ENCODE results near the gene ZBED5. TPM values are rescaled to one million over a fixed set of nuclear protein-coding genes. Genes with fewer than 3 reads are reported as not detected.

ZBED5 gene
- total and polyA plus RNA-seq, 9 of the 15 experiments (the other 6 are each of a cell fraction or from before 2014, with no cell fraction given): 12.4 to 70.7 (median 26.8) TPM

GRCh38 chr11:10807493-10808234, 50.2 kb downstream of the ZBED5 start (continued):
- TF ChIP-seq PKNOX1 (IDR thresholded peaks at IDR 0.05) (no peak; the same call in 1 of the 2 replicates), ZNF311 (CRISPR knock-in tag; IDR thresholded peaks at IDR 0.05) (no peak), ZNF318 (IDR thresholded peaks at IDR 0.05; ENCODE audit: borderline replicate concordance in 1 of 2, low read depth in 1 of 2) (no peak), CHCHD3 (CRISPR knock-in tag; IDR thresholded peaks at IDR 0.05) (no peak), SPI1 (IDR thresholded peaks at IDR 0.05; ENCODE audit: borderline replicate concordance, low read depth, low read length) (peak; percentile 20; the same call in 1 of the 2 replicates), ZNF511 (CRISPR knock-in tag; IDR thresholded peaks at IDR 0.05) (no peak), CREB1 (IDR thresholded peaks at IDR 0.05) (no peak), CREB1 (CRISPR knock-in tag; IDR thresholded peaks at IDR 0.05) (no peak), TSC22D4 (tag; IDR thresholded peaks at IDR 0.05) (no peak), SRSF1 (IDR thresholded peaks at IDR 0.05; ENCODE audit: low read depth, low read length) (no peak), ZNF140 (CRISPR knock-in tag; IDR thresholded peaks at IDR 0.05) (no peak), ARID4B (CRISPR knock-in tag; IDR thresholded peaks at IDR 0.05) (no peak), RFX5 (IDR thresholded peaks at IDR 0.05; ENCODE audit: low read depth, low read length) (no peak)
